Endometrial microvascular endothelial cells (primary cell): ENCODE results near the gene FLOT2. TPM values are rescaled to one million over a fixed set of nuclear protein-coding genes. Genes with fewer than 3 reads are reported as not detected.
"Not testable (repeated sequence)": the region's sequence is repeated elsewhere in the genome, so short reads cannot be mapped to it uniquely, and the experiment has no call there.

Experiments used
- in situ Hi-C: cut with HindIII; loops from 2 replicates; pipeline ENCODE4 v1.10.0; 2017; ENCODE audit warnings: low sequenced_read_pairs, low pct_unique_long_range_greater_than_20kb; ENCODE audit errors: inconsistent ontology term
- total RNA-seq: library from RNA; depleted of rRNA; stranded (reverse); fragments of >200 nt; gene quantifications from one replicate; pipeline ENCODE4 v1.2.3, GENCODE V29; 2015; ENCODE audit errors: inconsistent ontology term

The FLOT2 gene, protein sequence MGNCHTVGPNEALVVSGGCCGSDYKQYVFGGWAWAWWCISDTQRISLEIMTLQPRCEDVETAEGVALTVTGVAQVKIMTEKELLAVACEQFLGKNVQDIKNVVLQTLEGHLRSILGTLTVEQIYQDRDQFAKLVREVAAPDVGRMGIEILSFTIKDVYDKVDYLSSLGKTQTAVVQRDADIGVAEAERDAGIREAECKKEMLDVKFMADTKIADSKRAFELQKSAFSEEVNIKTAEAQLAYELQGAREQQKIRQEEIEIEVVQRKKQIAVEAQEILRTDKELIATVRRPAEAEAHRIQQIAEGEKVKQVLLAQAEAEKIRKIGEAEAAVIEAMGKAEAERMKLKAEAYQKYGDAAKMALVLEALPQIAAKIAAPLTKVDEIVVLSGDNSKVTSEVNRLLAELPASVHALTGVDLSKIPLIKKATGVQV
- 102 TPM for total RNA-seq

DNA sequence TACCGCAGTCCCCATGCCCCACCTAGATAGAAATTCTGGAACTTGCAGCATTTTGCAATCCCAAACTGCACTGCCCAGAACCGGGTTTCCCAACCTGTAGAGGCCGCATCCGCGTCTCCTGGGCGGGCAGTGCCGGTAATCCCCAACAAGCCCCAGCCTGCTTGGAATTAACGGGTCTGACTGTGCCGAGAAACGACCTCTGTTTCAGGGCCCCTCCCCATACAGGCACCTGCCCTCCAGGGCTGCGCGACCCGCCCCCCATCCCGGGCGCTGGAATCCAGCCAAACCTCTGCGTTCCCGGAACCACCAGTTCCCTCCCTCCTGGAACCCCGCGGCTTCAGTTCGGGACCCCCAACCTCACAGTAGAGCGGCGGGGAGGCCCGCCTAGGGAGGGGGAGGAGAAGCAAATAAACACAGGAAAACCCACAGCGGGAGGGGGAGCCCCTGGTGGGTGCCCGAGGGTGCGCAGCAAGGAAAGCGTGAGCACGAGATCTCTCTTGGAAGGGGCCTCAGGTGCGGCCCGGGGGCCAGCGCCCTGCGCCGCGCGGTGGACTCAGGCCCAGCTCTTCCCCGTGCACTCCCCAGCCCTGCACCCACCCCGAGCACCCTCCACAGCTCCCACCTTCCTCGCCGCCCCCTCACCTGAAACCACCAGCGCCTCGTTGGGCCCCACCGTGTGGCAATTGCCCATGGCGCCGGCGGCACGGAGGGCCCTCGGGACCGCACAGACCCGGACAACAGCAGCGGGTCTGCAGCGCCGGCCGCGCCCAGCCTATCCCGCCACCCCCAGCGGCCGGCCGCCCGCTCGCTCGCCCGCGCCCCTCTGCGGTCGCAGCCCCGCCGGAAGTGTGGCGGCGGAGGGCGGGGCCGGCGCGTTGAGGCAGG lies at the start of gene FLOT2:
Gene FLOT2 (minus strand): TSS at position 850 of the 885 bp plus-strand sequence. CDS start 159 bp downstream, at position 691.
- in situ Hi-C loops = no loop called here

DNA sequence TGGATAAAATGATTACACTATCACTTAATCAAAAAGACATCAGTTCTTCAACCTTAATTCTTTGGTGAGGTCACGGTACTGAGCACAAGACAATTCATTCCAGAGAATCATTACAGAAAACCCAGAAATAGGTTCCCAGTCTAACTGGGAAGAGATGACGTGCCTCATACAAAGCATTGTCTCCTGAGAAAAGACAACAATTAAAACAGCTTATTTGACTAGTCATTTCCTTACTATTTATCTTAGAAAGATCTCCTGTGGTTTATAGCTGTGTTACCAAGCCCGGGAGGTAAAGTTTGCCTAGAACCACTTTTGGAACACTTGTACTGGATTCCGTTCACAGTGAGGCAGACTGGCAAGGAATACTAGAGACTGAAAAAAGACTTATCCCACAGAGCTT lies 48.7 kb upstream of the FLOT2 start:
- in situ Hi-C loops = no loop called here

DNA sequence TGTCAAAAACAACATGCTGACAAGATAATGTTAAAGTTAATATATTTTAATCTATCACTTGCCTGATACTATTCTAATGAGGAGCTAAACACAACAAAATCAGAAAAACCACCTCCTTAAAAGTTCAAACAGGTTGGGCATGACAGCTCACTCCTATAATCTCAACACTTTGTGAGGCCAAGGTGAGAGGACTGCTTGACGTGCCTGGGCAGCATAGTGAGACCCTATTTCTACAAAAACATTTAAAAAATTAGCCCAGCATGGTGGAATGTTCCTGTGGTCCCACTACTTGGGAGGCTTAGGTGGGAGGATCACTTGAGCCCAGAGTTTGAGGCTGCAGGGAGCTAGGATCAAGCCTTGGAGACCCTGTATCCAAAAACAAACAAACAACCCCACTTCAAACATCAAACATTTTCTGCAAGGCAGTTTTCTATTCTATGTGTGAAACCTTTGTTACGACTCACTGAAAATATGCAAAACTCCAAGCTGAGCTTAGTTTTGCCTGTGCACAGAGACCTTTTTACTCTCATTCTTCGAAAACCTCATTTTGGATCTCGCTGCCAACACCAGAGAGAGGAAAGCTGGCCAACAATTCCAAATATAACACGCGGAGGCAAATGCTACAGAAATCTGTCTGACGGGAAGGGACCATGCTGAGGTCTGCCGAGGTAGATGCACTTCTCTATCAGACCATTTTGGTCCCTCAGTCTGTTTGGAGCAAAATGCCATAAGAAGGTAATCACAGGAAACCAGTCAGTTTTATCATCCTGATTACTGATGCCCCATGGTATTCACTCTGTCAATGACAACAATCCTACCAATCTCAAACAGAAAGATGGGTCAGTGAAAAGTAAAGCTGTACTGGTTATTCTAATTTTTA lies 47.6 kb upstream of the FLOT2 start:
- in situ Hi-C loops = no loop called here

DNA sequence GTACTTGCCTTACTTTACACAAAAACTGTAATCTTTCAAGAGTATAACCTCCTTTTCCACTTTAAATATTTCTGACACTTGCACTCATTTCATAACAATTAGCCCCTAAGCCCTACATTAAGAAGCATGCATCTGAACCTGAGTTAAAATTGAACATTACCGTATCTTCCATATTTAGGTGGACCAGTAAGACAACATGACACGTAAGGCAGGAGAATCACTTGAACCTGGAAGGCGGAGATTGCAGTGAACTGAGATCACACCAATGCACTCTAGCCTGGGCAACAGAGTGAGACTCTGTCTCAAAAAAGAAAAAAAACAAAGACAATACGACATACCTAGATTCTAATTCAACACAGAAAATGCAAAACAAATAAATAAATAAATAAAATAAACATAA lies 46.8 kb upstream of the FLOT2 start:
- in situ Hi-C loops = no loop called here

DNA sequence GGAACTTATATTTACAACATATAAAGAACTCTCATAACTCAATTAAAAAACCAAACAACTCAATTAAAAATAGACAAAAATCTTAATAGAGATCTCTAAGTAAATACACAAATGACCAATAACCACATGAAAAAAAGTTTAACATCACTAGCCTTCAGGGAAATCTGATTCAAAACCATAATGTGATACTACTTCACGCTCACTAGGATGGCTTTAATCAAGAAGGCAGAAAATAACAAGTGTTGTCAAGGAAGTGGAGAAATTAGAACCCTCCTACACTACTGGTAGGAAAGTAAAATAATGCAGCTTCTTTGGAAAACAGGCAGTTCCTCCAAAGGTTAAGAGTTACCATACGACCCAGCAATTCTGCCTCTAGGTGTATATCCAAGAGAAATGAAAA lies 45.4 kb upstream of the FLOT2 start:
- in situ Hi-C loops = no loop called here

DNA sequence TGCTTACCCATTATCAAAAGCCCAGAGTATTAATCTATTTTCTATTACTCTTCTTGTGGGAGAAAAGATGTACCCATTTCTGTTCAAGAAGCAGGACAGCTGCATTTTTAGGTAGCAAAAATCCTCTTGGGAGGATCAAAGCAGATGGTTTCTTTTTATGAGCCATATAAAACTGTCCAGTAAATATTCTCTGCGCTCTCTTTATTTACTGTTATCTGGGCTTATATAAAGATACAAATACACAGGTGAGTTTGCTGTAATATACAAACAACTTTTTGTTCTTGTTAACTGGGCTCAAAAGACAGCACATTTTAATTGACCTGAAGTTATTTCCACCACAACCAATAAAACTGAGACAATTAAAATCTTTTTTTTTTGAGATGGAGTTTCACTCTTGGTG lies 43.7 kb upstream of the FLOT2 start:
- in situ Hi-C loops = no loop called here

DNA sequence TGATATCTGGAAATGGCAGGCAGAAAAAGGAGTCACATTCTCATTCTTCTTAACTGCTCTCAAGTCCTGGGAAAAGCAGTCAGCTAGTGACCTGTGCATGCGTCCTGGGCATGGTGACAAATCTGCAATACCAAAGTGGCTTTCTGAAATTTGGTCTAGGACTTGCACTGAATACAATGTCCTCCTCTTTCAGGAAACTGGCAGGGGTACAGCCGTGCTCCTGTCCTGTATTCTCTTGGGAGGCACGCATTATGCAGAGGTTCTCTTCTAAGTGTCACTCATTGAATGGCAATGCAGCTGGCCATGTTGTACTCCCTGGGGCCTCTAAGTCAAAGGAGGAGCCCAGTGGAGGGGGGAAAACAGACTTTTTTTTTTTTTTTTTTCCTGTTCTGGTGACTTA lies 43.1 kb upstream of the FLOT2 start:
- in situ Hi-C loops = no loop called here

DNA sequence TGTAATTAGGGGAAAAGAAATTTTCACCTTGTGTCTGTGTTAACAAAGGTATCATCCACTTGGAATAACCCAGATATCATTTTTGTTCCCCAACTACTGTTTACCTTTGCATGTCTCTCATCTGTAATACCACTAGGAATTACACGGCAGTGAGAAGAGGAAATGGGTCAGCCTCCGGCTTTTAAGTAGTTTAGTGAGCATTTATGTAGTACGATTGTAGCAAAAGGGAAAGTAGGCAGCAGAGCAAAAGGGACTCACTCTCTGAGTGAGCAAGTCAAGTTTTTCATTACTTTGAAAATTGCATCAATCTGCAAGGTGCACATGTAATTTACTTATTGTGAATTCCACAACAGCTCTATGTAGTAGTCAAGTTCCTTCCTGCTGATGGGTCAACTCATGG lies 42.6 kb upstream of the FLOT2 start:
- in situ Hi-C loops = no loop called here

DNA sequence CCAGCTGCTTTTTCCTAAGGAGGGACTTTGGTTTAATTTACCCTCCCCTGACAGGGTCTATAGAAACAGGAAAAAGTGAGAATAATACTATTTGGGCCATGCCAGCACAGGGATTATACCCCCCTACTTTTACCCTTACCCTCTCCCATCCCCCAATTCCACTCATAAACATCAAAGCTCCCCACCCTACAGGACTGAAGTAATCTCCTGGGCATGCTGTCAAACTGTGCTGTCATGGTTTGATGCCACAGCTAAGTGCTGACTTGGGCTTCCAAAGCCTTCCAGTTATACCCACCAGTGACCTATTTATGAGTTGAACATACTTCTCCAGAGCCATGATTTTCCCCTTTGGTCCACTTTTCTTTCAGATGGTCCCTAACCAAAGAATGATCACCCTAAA lies 41.0 kb upstream of the FLOT2 start:
- in situ Hi-C loops = no loop called here

DNA sequence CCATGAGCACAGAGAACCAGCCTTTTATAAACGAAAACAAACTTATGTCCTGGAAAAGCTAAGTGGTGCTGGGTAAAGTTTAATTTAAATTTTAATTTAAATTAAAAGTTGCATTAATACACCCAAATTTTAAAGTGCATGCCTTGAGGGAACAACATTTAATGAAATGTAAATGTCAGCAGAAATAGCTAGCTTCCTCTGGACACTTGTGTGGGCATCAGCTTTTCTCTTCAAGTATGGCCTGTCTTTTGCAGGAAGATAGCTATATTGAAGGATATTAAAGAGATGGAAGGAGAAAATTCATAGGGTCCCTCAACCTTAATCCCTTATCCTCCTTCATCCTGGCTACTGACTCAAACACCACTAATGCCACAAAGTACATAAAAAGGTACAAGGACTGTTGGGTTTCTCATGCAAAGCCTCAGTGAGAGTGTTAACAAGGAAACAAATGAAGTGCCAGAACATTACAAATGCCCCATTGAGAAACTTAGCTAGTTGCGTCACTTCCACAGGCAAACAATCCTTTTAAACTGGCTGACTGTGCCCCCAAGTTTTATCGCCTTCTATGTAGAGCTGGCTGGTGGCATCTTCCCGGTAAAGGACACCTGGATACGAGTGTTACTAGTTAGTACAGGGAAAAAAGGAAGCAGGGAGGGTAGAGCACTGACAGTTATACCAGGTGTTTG lies 39.7 kb upstream of the FLOT2 start:
- in situ Hi-C loops = no loop called here

DNA sequence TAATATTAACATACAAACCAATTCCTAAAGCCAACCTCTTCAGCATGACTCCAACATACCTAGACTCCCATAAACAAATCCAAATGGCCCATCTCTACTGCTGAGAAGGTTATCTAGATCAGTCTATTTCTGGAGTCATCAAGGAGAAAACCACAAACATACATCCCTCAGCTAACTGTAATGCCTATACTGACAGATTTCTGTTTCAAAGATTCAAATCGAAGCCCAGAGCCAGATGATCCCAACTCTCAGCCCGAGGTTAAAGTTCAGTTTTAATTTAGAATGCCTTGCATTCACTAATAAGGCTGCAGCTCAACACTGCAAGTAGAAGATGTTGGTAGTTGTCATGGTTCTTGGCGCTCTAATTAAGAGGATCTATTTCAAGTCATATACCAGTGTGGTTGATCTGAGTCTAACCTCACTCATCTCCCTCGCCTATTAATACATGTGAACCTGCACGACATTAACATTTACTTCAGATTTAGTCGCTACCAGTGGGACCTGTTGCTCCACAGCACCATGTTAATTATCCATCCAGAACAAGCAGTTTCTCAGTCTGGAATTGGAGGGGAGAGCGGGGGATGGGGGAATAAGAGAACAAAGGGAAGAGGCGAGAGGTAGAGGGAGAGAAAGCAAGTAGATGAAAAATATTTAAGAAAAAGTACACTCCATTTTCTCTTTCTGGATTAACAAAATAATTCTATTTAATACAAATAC lies 38.4 kb upstream of the FLOT2 start:
- in situ Hi-C loops = no loop called here

DNA sequence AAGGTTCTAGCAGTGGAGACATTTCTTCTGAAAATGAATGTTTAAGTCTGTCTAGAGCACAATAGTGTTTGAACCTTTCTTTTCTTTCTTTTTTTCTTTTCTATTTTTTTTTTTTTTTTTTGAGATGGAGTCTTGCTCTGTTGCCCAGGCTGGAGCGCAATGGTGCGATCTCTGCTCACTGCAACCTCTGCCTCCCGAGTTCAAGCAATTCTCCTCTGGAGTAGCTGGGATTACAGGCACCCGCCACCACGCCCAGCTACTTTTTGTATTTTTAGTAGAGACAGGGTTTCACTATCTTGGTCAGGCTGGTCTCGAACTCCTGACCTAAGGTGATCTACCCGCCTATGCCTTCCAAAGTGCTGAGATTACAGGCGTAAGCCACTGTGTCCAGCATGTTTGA lies 37.0 kb upstream of the FLOT2 start:
- in situ Hi-C loops = not testable (repeated sequence)

DNA sequence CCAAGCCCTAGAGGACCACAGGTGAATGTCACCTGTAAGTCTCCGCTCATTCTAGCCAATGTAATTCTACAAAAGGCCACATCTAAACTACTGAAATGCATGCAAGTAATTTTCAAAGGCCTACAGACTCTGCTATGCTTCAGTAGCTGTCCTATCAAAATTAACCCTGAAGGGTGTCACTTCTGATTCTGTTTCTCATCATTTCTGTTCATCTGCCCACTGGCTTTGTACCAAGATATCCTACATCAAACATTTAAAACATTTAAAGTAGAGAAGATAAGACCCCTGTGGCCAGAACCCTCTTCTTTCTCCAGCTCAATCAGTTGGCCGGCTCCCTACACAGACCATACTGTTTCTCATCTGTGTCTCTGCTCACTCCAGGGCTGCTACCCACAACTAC lies 32.3 kb upstream of the FLOT2 start:
- in situ Hi-C loops = no loop called here

DNA sequence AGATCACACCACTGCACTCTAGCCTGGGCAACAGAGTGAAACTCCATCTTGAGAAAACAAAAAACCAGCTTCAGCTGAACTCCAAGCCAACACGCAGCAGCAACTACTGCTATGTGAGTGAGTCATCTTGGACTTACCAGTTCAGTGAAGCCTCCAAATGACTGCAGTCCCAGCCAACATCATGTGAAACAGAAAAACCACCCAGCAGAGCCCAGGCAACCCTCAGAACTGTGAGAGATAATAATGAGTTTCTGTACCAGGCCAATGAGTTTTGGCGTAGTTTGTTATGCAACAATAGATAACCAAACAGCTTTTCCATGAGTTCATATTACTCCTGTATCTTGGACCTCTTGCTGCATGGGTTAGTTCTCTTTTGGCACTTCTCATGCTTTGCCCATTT lies 30.5 kb upstream of the FLOT2 start:
- in situ Hi-C loops = no loop called here

DNA sequence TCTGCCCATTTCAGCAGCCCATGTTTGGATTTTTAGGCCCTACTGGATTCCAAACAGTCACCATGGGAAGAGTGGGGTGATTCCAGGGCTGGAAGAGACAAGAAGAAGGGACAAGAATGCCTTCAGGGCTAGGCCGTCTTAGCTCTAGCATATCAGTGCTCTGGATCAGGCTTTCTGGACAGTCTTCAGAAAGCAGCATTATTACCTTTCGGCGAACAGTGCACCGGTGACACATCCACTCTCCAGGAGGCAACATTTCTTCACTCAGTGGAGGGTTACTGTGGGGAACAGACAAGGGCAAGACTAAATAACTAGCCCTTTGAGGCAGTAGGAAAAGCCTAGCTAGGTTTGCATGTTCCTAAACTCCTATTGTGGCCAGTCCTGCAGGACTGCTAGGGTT lies 29.3 kb upstream of the FLOT2 start:
- in situ Hi-C loops = no loop called here

DNA sequence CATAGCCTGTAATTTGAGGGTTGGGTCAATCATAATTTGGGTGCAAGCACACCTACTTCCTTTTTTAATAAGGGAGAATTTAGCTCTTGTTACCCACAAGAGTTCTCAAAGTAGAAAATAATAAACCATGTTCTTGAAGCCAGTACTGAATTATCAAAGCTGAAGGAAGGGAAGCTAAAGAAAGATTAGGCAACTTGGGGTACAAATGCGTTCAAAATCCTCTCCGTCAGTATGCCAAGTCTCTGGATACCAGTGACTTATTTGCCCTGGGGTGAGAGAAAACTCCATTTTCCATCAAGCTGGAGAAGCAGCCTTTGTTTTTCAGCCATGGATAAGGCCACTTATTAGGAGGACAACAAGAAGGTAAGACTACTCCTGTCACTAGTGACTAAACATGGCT lies 28.8 kb upstream of the FLOT2 start:
- in situ Hi-C loops = no loop called here

DNA sequence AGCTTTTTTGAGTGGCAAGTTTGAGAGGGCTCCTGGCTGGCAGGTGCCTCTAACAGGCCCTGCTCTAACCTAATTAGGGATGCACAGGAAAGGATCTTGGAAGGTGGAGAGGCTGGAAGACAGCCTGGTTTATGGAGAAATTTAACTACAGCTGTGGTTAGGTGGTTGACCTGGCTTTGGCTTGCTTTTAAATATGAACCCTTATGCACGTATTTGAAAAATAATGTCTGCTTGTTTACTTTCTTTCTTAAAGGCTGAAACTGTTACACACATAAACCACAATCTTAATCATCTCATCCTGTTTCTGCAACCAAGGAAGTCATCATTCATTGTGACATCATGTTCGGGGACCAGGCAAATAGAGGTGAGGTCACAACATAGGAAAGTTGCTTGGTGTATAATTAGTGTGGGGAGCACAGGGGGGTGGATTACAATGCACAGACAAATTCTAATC lies 28.4 kb upstream of the FLOT2 start:
- in situ Hi-C loops = no loop called here

DNA sequence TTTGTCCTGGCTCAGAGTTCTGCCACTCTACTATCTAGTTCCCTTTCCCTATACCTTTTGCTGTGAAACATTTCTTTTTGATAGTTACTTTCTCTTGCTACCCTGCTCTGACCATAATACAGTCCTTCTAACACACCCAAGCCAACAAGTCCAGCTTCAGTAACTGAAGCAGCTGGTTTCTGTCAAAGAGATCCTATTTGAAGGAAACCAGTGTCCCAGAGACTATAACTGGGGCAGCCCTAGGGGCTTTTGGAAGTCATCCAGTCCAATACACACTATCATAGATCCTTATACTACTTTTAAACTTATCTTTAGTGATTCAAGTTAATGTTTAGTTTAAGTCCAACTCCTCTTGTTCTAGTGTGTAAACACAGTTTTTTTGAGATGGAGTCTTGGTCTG lies 22.7 kb upstream of the FLOT2 start:
- in situ Hi-C loops = no loop called here
